GM12801 (cell line): ENCODE data around the gene PKHD1.

Experiments used
- CTCF ChIP-seq: IDR thresholded peaks from one replicate; pipeline ENCODE4 v1.5.1; 2011; ENCODE audit warnings: control low read depth; ENCODE audit not compliant: insufficient read length; ENCODE audit errors: extremely low read depth

Gene PKHD1

GRCh38 chr6:51962354-51962753 is 125.1 kb downstream of the PKHD1 start:
- TF ChIP-seq CTCF = no peak

GRCh38 chr6:51960419-51960818 is 127.0 kb downstream of the PKHD1 start:
- no peak for TF ChIP-seq CTCF

GRCh38 chr6:51959744-51960383 is 127.5 kb downstream of the PKHD1 start:
- TF ChIP-seq CTCF = no peak

- no peak for TF ChIP-seq CTCF
Measured at GRCh38 chr6:51954681-51955080, 132.7 kb downstream of the PKHD1 start.

GRCh38 chr6:51953246-51953645 is 134.2 kb downstream of the PKHD1 start:
- no peak for TF ChIP-seq CTCF

- TF ChIP-seq CTCF = no peak
Measured at GRCh38 chr6:51951924-51952323, 135.5 kb downstream of the PKHD1 start.

- TF ChIP-seq CTCF = no peak
Measured at GRCh38 chr6:51949526-51949925, 137.9 kb downstream of the PKHD1 start.
